Epidermal melanocyte (primary cell): Measurements from ENCODE around the gene CRACDL.

ENCODE experiments used
- DNase-seq: peaks from one replicate; pipeline ENCODE4 v3.0.0; 2011; ENCODE audit warnings: low spot score; ENCODE audit not compliant: insufficient read length

The CRACDL gene

GRCh38 chr2:98778151-98778550, 157.9 kb downstream of the CRACDL start:
- DNase-seq, result no peak

- no peak for DNase-seq
Measured at GRCh38 chr2:98777710-98778109, 158.3 kb downstream of the CRACDL start.

DNA sequence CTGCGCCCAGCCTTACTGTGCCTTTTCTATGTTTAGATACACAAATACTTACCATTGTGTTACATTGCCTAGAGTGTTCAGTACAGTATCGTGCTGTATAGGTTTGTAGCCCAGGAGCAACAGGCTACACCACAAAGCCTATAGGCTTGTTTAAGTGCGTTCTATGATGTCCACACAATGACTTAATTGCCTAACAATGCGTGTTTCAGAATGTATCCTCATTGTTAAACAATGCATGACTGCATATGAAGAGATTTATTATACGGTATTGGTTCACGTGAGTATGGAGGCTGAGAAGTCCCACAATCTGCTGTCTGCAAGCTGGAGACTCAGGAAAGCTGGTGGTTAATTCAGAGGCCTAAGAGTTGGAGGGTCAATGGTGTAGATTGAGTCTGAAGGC, 158.9 kb downstream of the CRACDL start:
- no peak for DNase-seq

DNA sequence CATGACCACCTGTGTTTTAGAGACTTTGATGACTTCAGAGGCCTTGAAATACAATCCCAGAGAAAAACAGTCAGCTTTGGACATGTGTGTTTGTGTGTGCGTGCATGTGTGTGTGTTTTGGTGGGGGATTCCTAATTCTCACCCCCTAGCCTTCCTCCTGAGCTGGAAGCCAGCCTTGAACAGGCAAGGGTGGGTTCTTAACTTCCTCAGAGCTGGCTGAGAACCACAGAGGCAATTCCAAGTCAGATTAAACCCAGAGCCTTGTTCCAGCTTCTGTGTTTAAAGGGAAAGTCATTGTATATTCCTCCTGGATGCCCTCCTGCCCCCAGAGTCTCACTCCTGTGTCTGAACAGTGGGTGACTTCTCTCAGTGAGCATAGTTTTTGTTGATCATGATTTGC, 159.9 kb downstream of the CRACDL start:
- no peak for DNase-seq

GRCh38 chr2:98775146-98775986, 160.7 kb downstream of the CRACDL start:
- no peak for DNase-seq

DNA sequence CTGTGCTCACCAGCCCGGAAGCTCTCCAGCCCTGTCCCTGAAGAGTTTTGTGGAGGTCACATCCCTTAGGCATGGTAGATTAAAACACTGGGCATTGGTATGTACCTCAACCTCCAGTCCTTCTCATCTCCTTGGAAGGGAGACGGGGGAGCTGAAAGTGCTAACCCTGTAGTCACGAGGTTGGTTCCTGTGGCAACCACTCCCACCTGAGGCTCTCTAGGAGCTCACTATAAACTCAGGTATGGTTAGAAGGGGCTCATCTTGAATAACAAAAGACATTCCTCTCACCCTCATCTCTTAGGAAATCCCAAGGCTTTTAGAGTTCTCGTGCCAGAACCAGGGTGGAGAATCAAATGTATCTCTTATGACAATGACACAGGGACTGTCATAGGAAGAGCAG, 162.1 kb downstream of the CRACDL start:
- DNase-seq, result no peak

DNA sequence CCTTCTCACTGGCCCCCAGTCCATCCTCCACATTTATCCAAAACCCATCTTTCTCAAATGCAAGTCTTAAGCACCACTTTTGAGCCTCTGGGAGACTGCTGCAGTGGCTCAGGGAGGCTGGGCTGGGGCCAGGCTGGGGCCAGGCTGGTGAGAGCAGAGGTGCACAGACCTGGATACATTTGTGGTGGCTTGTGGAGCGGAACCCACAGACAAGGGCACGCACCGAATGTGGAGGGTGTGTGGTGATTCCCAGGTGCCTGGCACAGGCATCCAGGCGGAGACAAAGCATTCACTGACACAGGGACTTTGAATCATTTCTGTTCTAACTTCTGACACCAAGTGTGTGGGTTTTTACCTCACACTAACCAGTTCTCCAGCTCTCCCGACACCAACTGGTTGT, 162.9 kb downstream of the CRACDL start:
- no peak for DNase-seq

DNA sequence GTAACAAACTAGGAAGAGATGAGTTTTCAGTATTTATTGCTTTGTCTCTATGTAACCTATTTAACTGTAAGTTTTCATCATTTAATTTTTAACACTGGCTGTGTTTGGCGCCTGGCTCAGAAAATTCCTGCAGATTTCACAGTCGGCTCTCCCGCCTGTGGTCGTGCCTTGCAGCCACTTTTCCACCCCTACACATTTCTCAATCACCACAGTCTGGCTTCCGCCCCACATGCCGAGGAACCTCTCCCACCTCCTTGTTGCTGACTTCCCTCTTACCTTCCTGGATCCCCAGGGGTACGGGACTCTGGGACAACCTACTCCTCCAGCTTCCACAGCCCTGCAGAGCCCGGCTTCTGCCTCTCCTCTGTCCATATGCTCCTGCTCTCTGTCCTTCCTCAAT, 163.5 kb downstream of the CRACDL start:
- no peak for DNase-seq

DNA sequence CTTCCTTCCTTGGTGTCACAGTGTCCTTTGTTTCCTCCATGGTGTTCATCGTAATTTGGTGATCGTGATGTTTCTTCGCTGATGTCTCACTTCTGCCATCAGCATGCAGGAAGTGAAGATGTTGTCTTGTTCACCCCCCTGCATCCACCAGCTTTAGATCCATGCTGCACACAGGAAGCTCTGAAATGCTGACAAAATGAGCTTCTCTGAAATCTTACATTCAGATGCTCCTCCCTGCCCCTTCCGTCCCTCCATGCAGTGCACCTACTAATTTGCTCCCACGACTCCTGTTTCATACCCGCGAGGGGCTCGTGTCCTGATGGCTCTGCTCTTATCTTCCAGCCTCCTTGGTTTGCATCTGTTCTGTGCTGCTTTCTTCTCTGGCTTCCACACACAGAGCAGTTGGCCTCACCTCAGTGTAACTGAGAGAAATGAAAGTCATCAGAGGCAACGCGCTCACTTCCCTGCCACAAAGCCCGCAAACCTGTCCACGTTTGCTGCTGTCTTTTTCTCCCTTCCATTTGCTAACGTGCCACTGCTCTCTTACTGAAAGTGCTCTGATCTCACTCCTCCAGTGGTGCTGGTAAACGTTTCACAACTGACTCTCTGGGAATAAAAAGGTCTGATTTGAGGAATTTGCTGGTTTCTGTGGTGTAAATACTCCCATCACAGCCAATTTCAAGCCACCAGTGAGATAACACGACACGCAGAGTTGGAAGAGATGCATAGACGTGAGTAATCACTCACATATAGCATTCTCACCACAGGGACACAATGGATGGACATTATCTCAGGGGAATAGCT, 164.1 kb downstream of the CRACDL start:
- DNase-seq, result no peak

DNA sequence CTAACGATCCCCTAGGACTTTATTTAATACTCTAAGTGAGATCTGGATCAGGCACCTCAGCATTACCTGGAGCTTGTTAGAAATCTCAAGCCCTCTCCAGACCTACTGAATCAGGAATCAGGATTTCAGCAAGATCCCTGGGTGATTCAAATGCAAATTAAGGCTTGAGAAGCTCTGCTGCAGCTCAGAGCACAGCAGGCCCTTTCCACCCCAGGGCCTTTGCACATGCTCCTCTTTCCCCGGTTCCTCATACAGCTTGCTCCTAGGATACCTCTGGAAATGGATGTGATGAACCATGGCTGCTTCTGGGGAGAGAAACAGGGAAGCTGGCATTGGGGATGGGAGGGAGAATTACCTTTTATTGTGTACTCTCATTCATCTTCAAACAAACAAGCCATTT, 164.8 kb downstream of the CRACDL start:
- DNase-seq, result no peak

GRCh38 chr2:98769784-98770183, 166.2 kb downstream of the CRACDL start:
- DNase-seq, result no peak

GRCh38 chr2:98769114-98769476, 166.9 kb downstream of the CRACDL start:
- DNase-seq, result no peak

GRCh38 chr2:98768384-98769113, 167.5 kb downstream of the CRACDL start:
- no peak for DNase-seq

DNA sequence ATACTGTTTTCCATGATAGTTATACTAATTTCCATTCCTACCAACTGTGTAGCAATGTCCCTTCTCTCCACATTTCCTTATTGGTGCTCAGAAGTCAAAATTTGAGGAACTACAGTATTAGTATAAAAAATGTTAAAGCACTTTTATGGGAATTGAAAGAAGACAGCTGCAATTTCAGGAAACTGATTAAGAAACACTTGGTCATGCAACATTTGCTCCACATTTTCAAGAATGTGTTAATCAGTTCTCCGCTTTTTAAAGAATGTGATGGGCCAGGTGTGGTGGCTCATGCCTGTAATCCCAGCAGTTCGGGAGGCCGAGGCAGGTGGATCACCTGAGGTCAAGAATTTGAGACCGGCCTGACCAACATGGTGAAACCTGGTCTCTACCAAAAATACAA, 171.5 kb downstream of the CRACDL start:
- DNase-seq, result no peak

GRCh38 chr2:98763209-98763951, 172.6 kb downstream of the CRACDL start:
- no peak for DNase-seq

DNA sequence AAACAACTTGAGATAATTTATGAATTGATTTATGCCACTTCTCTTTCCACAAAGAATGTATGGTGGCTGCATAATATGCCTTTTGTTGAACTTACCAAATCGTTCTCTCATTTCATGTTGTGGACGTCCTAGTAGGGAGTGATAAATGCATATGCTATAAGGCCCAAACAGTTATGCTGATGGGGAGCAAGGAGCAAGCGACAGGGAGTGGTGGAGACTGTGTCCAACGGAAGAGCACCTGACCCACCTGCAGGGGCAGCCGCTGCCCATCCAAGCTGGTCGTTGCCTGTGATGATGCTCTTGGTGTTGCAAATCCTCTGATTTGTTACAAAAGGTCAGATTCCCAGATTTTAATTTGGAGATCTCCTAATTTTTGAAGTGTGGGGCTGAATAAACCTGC, 174.1 kb downstream of the CRACDL start:
- no peak for DNase-seq

GRCh38 chr2:98761267-98761781, 174.7 kb downstream of the CRACDL start:
- peak; percentile 75 for DNase-seq

GRCh38 chr2:98759827-98760625, 176.0 kb downstream of the CRACDL start:
- DNase-seq, result no peak

DNA sequence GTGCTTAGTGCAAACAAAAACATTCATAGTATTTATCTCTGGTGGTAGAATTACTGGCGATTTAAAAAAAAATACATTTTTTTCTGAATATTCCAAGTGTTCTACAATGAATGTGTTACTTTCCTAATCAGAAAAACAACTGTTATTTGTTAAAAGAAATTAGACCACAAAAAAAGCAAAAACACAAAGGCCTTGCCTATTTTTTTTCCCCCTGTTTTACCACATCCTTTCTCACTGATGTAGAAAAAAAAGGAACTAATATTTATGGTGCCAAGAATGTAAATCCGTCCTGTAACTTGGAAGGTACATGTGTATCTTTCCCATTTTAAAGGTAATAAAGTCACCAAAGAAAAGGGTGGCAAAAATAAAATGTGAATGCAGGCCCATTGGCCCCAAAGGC, 176.7 kb downstream of the CRACDL start:
- DNase-seq, result no peak

DNA sequence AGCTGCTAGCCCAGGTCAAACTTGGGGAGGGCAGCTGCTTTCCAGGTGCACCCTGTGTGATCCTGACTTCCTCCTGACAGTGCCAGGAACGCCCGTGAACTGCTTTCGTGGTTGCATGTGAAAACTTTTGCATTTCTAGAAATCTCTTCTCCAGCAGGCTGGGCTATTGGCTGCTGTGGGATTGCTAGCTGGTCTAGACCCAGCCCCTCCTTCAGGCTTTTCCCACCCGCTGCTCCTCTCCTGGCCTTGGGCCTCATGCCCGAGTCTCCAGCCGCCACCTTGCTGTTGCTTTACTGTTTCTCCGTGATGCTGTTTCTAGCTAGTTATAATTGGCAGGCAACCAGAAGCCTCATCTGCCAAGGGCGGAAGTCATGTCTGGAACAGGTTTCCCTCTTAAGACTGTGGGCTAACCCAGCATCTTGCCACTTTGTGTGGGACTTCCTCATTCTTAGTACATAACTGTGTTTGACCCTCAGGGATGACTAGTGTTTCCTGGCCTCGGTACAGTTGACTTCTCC, 178.1 kb downstream of the CRACDL start:
- peak; percentile 53 for DNase-seq
